HEK293 (cell line): ENCODE data around the gene TIGD2.

Experiments used
- CTCF ChIA-PET: fragments of 350-600 bp; formaldehyde crosslinking; extraction: SDS; loops from one replicate; lab custom pipeline; 2021; ENCODE audit warnings: antibody characterized with exemption; lab: Yijun Ruan, JAX
- POLR2A ChIA-PET: fragments of 300-600 bp; formaldehyde crosslinking; extraction: SDS; loops from one replicate; lab custom pipeline; 2020; ENCODE audit warnings: antibody characterized with exemption, inconsistent platforms; lab: Yijun Ruan, JAX
- H3K27ac ChIP-seq: fragments of 200-500 bp; sonication (Bioruptor generic); 2 replicates; pipeline ENCODE4 v1.5.1; 2014; ENCODE audit warnings: low read depth, low read length, control low read depth, inconsistent platforms; ENCODE audit errors: extremely low read depth
- H3K36me3 ChIP-seq, 2 experiments: fragments of 200-500 bp in 1 of 2; sonication (Bioruptor generic) in 1 of 2; 1 replicate in 1 of 2; 2 replicates in 1 of 2; pipeline ENCODE4 v1.5.1; 2014 to 2017; ENCODE audit warnings: inconsistent platforms in 2 of 2, low read length in 2 of 2; ENCODE audit not compliant: control insufficient read depth in 2 of 2, insufficient read depth in 1 of 2
- H3K4me1 ChIP-seq: fragments of 200-500 bp; sonication (Bioruptor generic); 2 replicates; pipeline ENCODE4 v1.5.1; 2014; ENCODE audit warnings: mild to moderate bottlenecking, low read length, inconsistent platforms; ENCODE audit not compliant: control insufficient read depth, insufficient read depth
- H3K4me3 ChIP-seq: 2 replicates; pipeline ENCODE4 v1.5.1; 2011; ENCODE audit warnings: low read depth, mild to moderate bottlenecking, control low read depth, low read length, moderate library complexity
- H3K9me3 ChIP-seq: fragments of 200-500 bp; sonication (Bioruptor generic); 2 replicates; pipeline ENCODE4 v1.5.1; 2014; ENCODE audit warnings: low read depth, low read length, inconsistent platforms; ENCODE audit not compliant: control insufficient read depth, insufficient read depth
- GLI4 ChIP-seq: fragments of 450-650 bp; formaldehyde crosslinking; IDR thresholded peaks from 2 replicates; pipeline ENCODE4 v1.5.1; 2016; ENCODE audit warnings: missing biosample characterization, missing genetic modification characterization
- HOXC10 ChIP-seq: sonication (generic); formaldehyde crosslinking; IDR thresholded peaks from 2 replicates; pipeline ENCODE4 v1.8.1; 2023; ENCODE audit warnings: mild to moderate bottlenecking, missing genetic modification reagents
- HOXD13 ChIP-seq: sonication (generic); formaldehyde crosslinking; IDR thresholded peaks from 2 replicates; pipeline ENCODE4 v1.8.0; 2022; ENCODE audit warnings: missing genetic modification reagents, borderline replicate concordance
- IKZF3 ChIP-seq: fragments of 450-650 bp; IDR thresholded peaks from 2 replicates; pipeline ENCODE4 v1.5.0; 2018; ENCODE audit warnings: missing biosample characterization, mild to moderate bottlenecking, missing genetic modification characterization, moderate library complexity
- MZF1 ChIP-seq: fragments of 450-650 bp; formaldehyde crosslinking; IDR thresholded peaks from 2 replicates; pipeline ENCODE4 v1.5.1; 2017; ENCODE audit warnings: missing biosample characterization, missing genetic modification characterization, borderline replicate concordance
- OSR2 ChIP-seq: fragments of 450-650 bp; formaldehyde crosslinking; IDR thresholded peaks from 2 replicates; pipeline ENCODE4 v1.5.1; 2016; ENCODE audit warnings: missing biosample characterization, missing genetic modification characterization
- SALL2 ChIP-seq: fragments of 450-650 bp; formaldehyde crosslinking; IDR thresholded peaks from 2 replicates; pipeline ENCODE4 v1.5.0; 2017; ENCODE audit warnings: missing biosample characterization, mild to moderate bottlenecking, missing genetic modification characterization, borderline replicate concordance
- ZNF274 ChIP-seq, 2 experiments: fragments of 200-500 bp in 1 of 2; fragments of 450-650 bp in 1 of 2; sonication (Bioruptor generic) in 1 of 2; formaldehyde crosslinking in 1 of 2; IDR thresholded peaks; 2 replicates each; pipeline versions ENCODE4 v1.5.1 to v1.6.1; 2014 to 2016; ENCODE audit warnings: borderline replicate concordance in 1 of 2, inconsistent platforms in 1 of 2, low read length in 1 of 2, missing biosample characterization in 1 of 2, missing genetic modification characterization in 1 of 2
- ZNF354C ChIP-seq: fragments of 450-650 bp; formaldehyde crosslinking; IDR thresholded peaks from 2 replicates; pipeline ENCODE4 v1.5.1; 2016; ENCODE audit warnings: missing biosample characterization, missing genetic modification characterization, low read depth, borderline replicate concordance
- ZNF585B ChIP-seq: fragments of 450-650 bp; formaldehyde crosslinking; IDR thresholded peaks from 2 replicates; pipeline ENCODE4 v1.5.1; 2016; ENCODE audit warnings: missing biosample characterization, missing genetic modification characterization
- TF ChIP-seq, protein P1 (sequence below): fragments of 450-650 bp; formaldehyde crosslinking; IDR thresholded peaks from 2 replicates; pipeline ENCODE4 v1.5.1; 2016; ENCODE audit warnings: missing biosample characterization, missing genetic modification characterization
- TF ChIP-seq, protein P2 (sequence below): fragments of 450-650 bp; formaldehyde crosslinking; IDR thresholded peaks from 2 replicates; pipeline ENCODE4 v1.5.1; 2017; ENCODE audit warnings: missing biosample characterization, missing genetic modification characterization
- TF ChIP-seq, protein P3 (sequence below): fragments of 450-650 bp; formaldehyde crosslinking; IDR thresholded peaks from 2 replicates; pipeline ENCODE4 v1.5.1; 2017; ENCODE audit warnings: missing biosample characterization, missing genetic modification characterization
- TF ChIP-seq, protein P4 (sequence below): fragments of 450-650 bp; formaldehyde crosslinking; IDR thresholded peaks from 2 replicates; pipeline ENCODE4 v1.5.1; 2017; ENCODE audit warnings: missing biosample characterization, missing genetic modification characterization
- TF ChIP-seq, protein P5 (sequence below): IDR thresholded peaks from 2 replicates; pipeline ENCODE4 v1.6.1; 2011; ENCODE audit warnings: mild to moderate bottlenecking, low read depth, low read length, borderline replicate concordance

Gene TIGD2

DNA sequence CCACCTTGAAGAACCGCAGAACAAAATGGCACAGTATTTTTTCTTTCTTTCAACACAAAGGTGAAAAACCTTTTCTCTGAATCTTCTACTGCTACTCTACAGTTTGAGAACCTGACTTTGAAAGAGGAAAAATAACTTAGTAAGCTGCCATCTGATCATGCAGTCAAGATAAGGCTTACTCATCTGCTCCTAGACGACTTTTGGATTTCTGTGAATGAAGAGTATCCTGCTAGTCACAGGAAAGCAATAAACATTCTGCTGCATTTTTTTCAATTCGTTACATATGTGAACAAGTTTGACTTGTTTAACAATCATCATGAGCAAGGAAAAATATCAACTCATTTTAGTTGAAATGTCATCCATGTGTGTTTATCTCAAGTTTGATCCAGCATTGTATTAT, 25.2 kb downstream of the TIGD2 start (continued):
- TF ChIP-seq, protein P1, sequence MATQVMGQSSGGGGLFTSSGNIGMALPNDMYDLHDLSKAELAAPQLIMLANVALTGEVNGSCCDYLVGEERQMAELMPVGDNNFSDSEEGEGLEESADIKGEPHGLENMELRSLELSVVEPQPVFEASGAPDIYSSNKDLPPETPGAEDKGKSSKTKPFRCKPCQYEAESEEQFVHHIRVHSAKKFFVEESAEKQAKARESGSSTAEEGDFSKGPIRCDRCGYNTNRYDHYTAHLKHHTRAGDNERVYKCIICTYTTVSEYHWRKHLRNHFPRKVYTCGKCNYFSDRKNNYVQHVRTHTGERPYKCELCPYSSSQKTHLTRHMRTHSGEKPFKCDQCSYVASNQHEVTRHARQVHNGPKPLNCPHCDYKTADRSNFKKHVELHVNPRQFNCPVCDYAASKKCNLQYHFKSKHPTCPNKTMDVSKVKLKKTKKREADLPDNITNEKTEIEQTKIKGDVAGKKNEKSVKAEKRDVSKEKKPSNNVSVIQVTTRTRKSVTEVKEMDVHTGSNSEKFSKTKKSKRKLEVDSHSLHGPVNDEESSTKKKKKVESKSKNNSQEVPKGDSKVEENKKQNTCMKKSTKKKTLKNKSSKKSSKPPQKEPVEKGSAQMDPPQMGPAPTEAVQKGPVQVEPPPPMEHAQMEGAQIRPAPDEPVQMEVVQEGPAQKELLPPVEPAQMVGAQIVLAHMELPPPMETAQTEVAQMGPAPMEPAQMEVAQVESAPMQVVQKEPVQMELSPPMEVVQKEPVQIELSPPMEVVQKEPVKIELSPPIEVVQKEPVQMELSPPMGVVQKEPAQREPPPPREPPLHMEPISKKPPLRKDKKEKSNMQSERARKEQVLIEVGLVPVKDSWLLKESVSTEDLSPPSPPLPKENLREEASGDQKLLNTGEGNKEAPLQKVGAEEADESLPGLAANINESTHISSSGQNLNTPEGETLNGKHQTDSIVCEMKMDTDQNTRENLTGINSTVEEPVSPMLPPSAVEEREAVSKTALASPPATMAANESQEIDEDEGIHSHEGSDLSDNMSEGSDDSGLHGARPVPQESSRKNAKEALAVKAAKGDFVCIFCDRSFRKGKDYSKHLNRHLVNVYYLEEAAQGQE (tag by site-specific recombination), result no peak
- TF ChIP-seq ZNF274 (IDR thresholded peaks at IDR 0.05; ENCODE audit: low read length) (no peak), ZNF274 (tag by site-specific recombination; IDR thresholded peaks at IDR 0.05; ENCODE audit: borderline replicate concordance) (no peak)
- TF ChIP-seq, protein P2, sequence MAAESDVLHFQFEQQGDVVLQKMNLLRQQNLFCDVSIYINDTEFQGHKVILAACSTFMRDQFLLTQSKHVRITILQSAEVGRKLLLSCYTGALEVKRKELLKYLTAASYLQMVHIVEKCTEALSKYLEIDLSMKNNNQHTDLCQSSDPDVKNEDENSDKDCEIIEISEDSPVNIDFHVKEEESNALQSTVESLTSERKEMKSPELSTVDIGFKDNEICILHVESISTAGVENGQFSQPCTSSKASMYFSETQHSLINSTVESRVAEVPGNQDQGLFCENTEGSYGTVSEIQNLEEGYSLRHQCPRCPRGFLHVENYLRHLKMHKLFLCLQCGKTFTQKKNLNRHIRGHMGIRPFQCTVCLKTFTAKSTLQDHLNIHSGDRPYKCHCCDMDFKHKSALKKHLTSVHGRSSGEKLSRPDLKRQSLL, result no peak

DNA sequence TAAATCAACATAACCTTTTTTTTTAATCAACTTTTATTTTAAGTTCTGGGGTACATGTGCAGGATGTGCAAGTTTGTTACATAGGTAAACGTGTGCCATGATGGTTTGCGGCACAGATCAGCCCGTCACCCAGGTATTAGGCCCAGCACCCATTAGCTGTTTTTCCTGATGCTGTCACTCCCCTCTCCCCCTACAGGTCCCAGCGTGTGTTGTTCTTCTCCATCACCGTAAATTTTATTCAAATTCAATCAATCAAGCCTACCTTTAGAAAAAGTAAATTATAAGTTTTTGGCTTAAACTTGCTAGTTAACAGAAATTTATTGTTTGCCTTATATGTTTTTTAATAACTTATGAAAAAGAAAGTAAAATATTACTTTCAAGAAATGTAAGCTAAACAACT, 25.9 kb downstream of the TIGD2 start:
- Histone ChIP-seq H3K36me3 (no peaks in the 10 kb centered on the region), H3K4me3 (no peak overlapping the region), H3K27ac (no peak overlapping the region), H3K4me1 (no peaks in the 10 kb centered on the region), H3K9me3 (no peaks in the 10 kb centered on the region)
- ChIA-PET CTCF (no interaction called here), POLR2A (no interaction called here)
- no peak for TF ChIP-seq IKZF3 (tag by site-specific recombination)
- TF ChIP-seq ZNF354C, result no peak
- TF ChIP-seq HOXC10 (CRISPR knock-in tag), result no peak
- no peak for TF ChIP-seq MZF1
- TF ChIP-seq, protein P3, sequence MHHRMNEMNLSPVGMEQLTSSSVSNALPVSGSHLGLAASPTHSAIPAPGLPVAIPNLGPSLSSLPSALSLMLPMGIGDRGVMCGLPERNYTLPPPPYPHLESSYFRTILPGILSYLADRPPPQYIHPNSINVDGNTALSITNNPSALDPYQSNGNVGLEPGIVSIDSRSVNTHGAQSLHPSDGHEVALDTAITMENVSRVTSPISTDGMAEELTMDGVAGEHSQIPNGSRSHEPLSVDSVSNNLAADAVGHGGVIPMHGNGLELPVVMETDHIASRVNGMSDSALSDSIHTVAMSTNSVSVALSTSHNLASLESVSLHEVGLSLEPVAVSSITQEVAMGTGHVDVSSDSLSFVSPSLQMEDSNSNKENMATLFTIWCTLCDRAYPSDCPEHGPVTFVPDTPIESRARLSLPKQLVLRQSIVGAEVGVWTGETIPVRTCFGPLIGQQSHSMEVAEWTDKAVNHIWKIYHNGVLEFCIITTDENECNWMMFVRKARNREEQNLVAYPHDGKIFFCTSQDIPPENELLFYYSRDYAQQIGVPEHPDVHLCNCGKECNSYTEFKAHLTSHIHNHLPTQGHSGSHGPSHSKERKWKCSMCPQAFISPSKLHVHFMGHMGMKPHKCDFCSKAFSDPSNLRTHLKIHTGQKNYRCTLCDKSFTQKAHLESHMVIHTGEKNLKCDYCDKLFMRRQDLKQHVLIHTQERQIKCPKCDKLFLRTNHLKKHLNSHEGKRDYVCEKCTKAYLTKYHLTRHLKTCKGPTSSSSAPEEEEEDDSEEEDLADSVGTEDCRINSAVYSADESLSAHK, result no peak
- TF ChIP-seq, protein P4, sequence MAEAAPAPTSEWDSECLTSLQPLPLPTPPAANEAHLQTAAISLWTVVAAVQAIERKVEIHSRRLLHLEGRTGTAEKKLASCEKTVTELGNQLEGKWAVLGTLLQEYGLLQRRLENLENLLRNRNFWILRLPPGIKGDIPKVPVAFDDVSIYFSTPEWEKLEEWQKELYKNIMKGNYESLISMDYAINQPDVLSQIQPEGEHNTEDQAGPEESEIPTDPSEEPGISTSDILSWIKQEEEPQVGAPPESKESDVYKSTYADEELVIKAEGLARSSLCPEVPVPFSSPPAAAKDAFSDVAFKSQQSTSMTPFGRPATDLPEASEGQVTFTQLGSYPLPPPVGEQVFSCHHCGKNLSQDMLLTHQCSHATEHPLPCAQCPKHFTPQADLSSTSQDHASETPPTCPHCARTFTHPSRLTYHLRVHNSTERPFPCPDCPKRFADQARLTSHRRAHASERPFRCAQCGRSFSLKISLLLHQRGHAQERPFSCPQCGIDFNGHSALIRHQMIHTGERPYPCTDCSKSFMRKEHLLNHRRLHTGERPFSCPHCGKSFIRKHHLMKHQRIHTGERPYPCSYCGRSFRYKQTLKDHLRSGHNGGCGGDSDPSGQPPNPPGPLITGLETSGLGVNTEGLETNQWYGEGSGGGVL (tag by site-specific recombination), result no peak

DNA sequence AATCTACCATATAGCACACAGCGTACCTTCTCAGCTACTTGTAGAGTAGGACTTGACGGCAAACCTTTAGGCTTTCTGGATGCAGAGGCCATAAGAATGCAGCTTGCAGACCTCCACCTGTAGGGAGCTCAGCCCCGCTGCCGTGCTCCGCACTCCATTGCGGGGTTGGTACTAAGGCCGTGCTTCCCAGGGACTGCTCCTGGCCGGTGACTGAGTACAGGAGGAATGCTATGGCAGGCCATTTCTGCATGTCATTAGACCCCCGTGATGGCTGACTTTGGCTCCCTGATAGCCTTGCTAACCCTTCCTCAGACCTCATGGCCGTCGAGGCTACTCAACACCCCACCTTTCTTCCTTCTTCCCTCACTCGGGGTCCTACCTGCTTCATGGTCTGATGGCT, 26.4 kb downstream of the TIGD2 start:
- no peak overlapping the region for H3K27ac ChIP-seq
- no peaks in the 10 kb centered on the region for H3K4me1 ChIP-seq
- ChIA-PET POLR2A (no interaction called here), CTCF (no interaction called here)
- TF ChIP-seq ZNF585B (tag by site-specific recombination) (no peak), OSR2 (no peak), GLI4 (no peak), HOXD13 (CRISPR knock-in tag) (no peak), SALL2 (tag by site-specific recombination) (no peak)
- TF ChIP-seq, protein P5, sequence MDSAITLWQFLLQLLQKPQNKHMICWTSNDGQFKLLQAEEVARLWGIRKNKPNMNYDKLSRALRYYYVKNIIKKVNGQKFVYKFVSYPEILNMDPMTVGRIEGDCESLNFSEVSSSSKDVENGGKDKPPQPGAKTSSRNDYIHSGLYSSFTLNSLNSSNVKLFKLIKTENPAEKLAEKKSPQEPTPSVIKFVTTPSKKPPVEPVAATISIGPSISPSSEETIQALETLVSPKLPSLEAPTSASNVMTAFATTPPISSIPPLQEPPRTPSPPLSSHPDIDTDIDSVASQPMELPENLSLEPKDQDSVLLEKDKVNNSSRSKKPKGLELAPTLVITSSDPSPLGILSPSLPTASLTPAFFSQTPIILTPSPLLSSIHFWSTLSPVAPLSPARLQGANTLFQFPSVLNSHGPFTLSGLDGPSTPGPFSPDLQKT, result no peak
- no peaks in the 10 kb centered on the region for H3K36me3 ChIP-seq
- H3K9me3 ChIP-seq, result no peaks in the 10 kb centered on the region
- H3K4me3 ChIP-seq, result no peak overlapping the region
